Adipose tissue (tissue), 3 donors: ENCODE results near the gene HSCB. TPM values are rescaled to one million over a fixed set of nuclear protein-coding genes. Genes with fewer than 3 reads are reported as not detected.
"Not testable (repeated sequence)": the region's sequence is repeated elsewhere in the genome, so short reads cannot be mapped to it uniquely, and the experiment has no call there.

ENCODE experiments used
- H3K27ac ChIP-seq: one replicate; pipeline ENCODE4 v1.5.1; 2013; ENCODE audit warnings: low read depth, low read length
- WGBS, 3 donors: extraction: QIAGEN DNeasy Blood & Tissue Kit; methylation state at CpG; one replicate each; pipeline ENCODE4 v1.1.7; 2013; 5-methylcytosine and 5-hydroxymethylcytosine counted together
- polyA plus RNA-seq, 3 donors: library from polyadenylated mRNA; stranded (reverse); fragments of 200-250 nt; gene quantifications; one replicate each; pipeline ENCODE4 v1.2.3, GENCODE V29; 2013
- donor health status: healthy with polysubstance abuse.
- donor health status: Bipolar disorder and iron deficiency.
- donor health status: healthy.

The HSCB gene
- polyA plus RNA-seq, 3 donors = 16.1 to 23.2 (median 16.4) TPM

DNA sequence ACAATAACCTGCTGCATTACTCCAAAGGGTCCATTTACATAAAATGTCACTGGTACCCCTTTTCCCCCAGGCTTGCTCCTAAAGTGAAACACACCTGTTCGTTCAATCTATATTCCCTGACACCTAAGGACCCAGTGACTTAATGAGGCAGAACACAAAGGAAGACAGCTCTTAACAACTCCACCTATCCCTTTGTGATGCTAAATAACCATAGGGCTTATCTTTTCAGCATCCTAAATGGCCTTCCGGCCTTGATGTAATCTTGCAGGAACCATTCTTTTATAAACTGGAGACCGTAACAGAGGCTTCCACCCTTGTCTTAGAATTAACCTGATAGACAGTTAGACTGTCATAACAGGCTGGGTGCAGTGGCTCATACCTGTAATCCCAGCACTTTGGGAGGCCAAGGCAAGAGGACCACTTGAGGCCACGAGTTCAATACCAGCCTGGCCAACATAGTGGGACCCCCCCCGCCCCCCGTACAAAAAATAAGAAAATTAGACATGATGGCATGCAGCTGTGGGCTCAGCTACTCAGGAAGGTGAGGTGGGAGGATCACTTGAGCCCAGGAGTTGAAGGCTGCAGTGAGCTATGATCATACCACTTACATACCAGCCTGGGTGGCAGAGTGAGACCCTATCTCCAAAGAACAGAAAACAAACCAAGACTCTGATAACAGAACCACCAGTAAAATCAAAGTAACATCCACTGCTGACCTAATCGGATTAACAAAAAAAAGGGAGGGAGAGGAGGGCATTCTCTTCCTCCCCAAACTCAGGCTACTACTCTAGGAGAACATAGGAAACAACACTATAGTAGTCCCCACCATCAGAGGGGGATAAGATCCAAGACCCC is 5.3 kb upstream of the HSCB start:
- 80 to 87% (median 84%) methylated on average over 7 of the region's 7 CpGs for WGBS, 3 donors
- no peak overlapping the region for H3K27ac ChIP-seq

GRCh38 chr22:28737701-28738100 is 4.1 kb upstream of the HSCB start:
- no peak overlapping the region for H3K27ac ChIP-seq
- 32 to 97% (median 90%) methylated on average over 3 of the region's 3 CpGs for WGBS, 3 donors

GRCh38 chr22:28738876-28739275 is 3.0 kb upstream of the HSCB start:
- 91 to 94% (median 92%) methylated on average over 8 of the region's 8 CpGs for WGBS, 3 donors
- not testable (repeated sequence) for H3K27ac ChIP-seq

DNA sequence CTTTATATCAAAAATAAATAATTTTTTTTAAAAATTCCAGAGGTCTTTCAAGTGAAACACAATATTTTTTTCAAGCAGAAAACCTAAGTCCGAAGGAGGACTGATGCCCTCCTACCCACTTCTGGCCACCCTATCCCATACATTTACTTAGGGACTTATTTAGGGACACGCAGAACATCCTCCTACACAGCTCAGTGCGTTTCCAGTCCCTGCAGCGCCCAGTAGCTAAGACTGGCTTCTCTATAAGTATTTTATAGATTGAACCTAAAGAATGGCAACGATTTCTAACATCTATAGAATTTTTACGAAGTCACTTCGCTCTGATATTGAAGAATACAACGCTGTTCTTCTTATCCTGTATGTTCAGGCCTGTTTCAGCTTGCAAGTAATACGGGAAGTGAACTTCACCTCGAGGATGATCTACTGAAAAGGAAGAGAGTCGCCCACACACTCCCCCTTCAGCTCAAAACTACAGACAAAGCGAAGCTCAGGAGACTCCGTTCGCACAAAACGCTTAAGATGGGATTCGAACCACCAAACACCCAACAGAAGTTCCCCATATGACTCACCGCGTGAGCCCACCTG is 547 bp upstream of the HSCB start:
- no peak overlapping the region for H3K27ac ChIP-seq
- 6 to 10% (median 9%) methylated on average over 18 of the region's 18 CpGs for WGBS, 3 donors

GRCh38 chr22:28742562-28742962 is 723 bp downstream of the HSCB start:
- peak overlapping the region; percentile 3 for H3K27ac ChIP-seq
- 2 to 4% (median 3%) methylated on average over 10 of the region's 10 CpGs for WGBS, 3 donors

- H3K27ac ChIP-seq = no peak overlapping the region
- 90 to 96% (median 94%) methylated on average over 3 of the region's 3 CpGs for WGBS, 3 donors
These were observed 2.0 kb downstream of the HSCB start for GRCh38 chr22:28743852-28744251.

DNA sequence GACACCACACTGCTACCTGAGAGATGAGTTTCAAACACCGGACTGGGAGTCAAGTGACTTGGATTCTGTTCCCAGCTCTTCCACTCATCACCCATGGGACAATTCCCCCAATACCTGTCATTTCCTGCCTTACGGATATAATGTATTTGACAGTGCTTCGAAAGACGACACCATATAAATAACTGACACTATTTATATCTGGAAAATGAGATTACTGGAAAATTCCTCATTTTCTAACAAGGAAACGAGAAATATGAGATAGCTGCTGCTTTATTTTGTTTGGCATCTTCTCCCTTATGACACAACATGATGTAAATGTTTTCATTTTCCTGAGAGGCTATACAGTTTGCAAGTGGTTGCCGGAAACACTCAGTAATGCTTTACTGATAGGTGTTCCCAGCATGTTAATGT is 8.6 kb downstream of the HSCB start:
- 73 to 81% (median 75%) methylated on average over 6 of the region's 6 CpGs for WGBS, 3 donors

DNA sequence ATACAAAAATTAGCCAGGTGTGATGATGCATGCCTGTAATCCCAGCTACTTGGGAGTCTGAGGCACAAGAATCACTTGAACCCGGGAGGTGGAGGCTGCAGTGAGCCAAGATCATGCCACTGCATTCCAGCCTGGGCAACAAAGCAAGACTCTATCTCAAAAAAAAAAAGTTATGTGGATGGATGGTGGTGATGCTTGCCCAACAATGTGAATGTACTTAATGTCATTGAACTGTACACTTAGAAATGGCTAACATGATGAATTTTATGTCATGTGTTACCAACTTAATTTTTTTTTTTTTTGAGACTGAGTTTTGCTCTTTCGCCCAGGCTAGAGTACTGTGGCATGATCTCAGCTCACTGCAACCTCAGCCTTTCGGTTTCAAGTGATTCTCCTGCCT is 12.7 kb downstream of the HSCB start:
- 92 to 97% (median 96%) methylated on average over 3 of the region's 3 CpGs for WGBS, 3 donors
- H3K27ac ChIP-seq = not testable (repeated sequence)

More for the DNA sequence above, 8.6 kb downstream of the HSCB start:
- H3K27ac ChIP-seq = no peak overlapping the region

GRCh38 chr22:28759861-28760560 is 18.2 kb downstream of the HSCB start:
- no peak overlapping the region for H3K27ac ChIP-seq

GRCh38 chr22:28761449-28761755 is 19.6 kb downstream of the HSCB start:
- WGBS, 3 donors = 94 to 96% (median 96%) methylated on average over 10 of the region's 10 CpGs
- H3K27ac ChIP-seq = no peak overlapping the region

More at GRCh38 chr22:28759861-28760560, 18.2 kb downstream of the HSCB start:
- WGBS, 3 donors = 72 to 77% (median 76%) methylated on average over 3 of the region's 3 CpGs

GRCh38 chr22:28762000-28762399 is 20.2 kb downstream of the HSCB start:
- WGBS, 3 donors = 88 to 95% (median 94%) methylated on average over 4 of the region's 4 CpGs
- H3K27ac ChIP-seq = not testable (repeated sequence)

DNA sequence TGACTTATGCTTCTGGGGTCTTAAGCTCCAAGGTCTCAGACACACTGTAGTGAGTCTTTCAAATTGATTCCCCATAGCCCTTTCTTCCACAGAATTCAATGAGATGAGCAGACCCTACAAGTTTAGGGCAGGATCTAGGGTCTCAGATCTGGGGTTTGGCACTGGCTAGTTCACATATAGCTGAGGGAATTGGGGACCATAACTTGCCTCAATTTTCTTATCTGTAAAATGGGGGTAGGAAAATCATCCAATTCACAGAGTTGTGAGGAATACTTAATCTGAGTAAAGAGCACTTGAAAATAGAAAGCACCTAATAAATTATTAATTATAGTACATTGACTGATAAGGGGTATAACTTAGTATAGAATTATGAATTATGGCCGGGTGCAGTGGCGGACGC is 24.8 kb downstream of the HSCB start:
- 95 to 100% (median 96%) methylated on average over 3 of the region's 3 CpGs for WGBS, 3 donors
- H3K27ac ChIP-seq = no peak overlapping the region

GRCh38 chr22:28768701-28769393 is 27.0 kb downstream of the HSCB start:
- no peak overlapping the region for H3K27ac ChIP-seq
- 82 to 88% (median 86%) methylated on average over 6 of the region's 6 CpGs for WGBS, 3 donors

GRCh38 chr22:28769394-28770085 is 27.7 kb downstream of the HSCB start:
- H3K27ac ChIP-seq = no peak overlapping the region
- WGBS, 3 donors = 86 to 92% (median 88%) methylated on average over 14 of the region's 14 CpGs

DNA sequence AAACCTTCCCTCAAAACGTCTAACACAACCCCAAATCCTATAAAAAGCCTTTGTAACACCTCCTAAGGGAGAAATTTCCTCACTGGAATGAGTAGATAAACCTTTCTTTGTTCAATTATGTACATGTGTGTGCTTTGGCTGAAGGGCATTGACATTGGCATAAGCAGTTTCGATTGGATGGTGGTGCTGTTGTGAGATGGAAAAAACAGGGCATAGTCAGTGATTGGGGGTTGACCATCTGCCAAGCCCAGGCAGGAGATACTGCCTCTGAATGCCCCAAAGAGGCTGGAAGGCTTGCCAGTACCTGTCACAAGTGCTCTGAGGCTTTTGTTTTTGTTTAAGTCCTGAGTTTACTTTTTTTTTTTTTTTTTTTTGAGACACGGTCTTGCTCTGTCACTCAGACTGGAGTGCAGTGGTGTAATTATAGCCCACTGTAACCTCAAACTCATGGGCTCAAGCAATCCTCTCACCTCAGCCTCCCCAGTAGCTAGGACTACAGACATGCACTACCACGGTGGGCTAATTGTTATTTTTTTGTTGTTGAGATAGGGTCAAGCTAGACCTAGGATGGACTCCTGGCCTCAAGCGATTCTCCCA is 29.5 kb downstream of the HSCB start:
- H3K27ac ChIP-seq = no peak overlapping the region
- WGBS, 3 donors = 63 to 84% (median 75%) methylated on average over 5 of the region's 5 CpGs

- peak within 1 kb of the TSS; percentile 28 for H3K27ac ChIP-seq
These were observed 31.0 kb downstream of the HSCB start, which contains the start of gene CCDC117 for GRCh38 chr22:28772633-28773460. TSS of gene CCDC117 (plus strand) at chr22:28772695. CDS start at chr22:28772850, 155 bp downstream.

DNA sequence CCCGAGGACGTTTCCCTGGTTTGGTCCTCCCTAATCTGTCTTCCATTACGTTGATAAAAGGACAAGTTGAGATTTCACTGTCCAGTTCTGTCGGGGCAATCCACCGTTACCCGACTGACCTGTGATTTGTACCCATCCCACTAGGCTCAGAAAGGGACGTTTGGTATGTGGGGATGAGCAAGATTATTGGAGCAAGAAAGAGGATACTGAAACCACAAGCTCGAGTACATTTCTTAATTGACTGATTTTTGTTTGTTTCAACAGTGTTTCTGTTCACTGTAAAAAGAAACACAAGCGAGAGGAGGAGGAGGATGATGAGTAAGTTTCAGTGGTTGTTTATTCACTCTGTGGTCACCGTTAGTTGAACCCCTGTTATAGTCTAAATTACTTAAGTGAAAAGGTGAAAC is 31.6 kb downstream of the HSCB start:
- H3K27ac ChIP-seq = no peak overlapping the region
- WGBS, 3 donors = 1% methylated on average over 10 of the region's 10 CpGs

More at GRCh38 chr22:28772633-28773460, 31.0 kb downstream of the HSCB start, which contains the start of gene CCDC117:
- 0% methylated on average over 67 to 92 of the region's 92 CpGs for WGBS, 3 donors
